KOPT-K1 (cell line): ENCODE data around the gene CPAMD8.

ENCODE experiments used
- H3K27ac ChIP-seq: fragments of 200-600 bp; sonication (generic); 2 replicates; pipeline ENCODE4 v1.5.1; 2016; ENCODE audit warnings: antibody characterized with exemption, mild to moderate bottlenecking, low read depth, low read length; ENCODE audit not compliant: poor library complexity, severe bottlenecking
- H3K36me3 ChIP-seq: fragments of 200-600 bp; sonication (generic); 2 replicates; pipeline ENCODE4 v1.5.1; 2017; ENCODE audit warnings: antibody characterized with exemption, mild to moderate bottlenecking, low read length, moderate library complexity; ENCODE audit not compliant: insufficient read depth
- H3K9me3 ChIP-seq: fragments of 200-600 bp; sonication (generic); 2 replicates; pipeline ENCODE4 v1.5.1; 2017; ENCODE audit warnings: antibody characterized with exemption, low read length, mild to moderate bottlenecking; ENCODE audit not compliant: insufficient read depth, poor library complexity, severe bottlenecking

The CPAMD8 gene

GRCh38 chr19:16934489-16934888 is 92.1 kb downstream of the CPAMD8 start:
- no peaks in the 10 kb centered on the region for H3K36me3 ChIP-seq
- H3K9me3 ChIP-seq: peaks cover 25% of the 10 kb centered on the region
- H3K27ac ChIP-seq: no peak overlapping the region

- Histone ChIP-seq H3K9me3 (peaks cover 39% of the 10 kb centered on the region), H3K36me3 (no peaks in the 10 kb centered on the region), H3K27ac (no peak overlapping the region)
These were observed 95.3 kb downstream of the CPAMD8 start for GRCh38 chr19:16931306-16931705.

GRCh38 chr19:16930753-16931152 is 95.9 kb downstream of the CPAMD8 start:
- Histone ChIP-seq H3K9me3 (peaks cover 39% of the 10 kb centered on the region), H3K27ac (no peak overlapping the region), H3K36me3 (no peaks in the 10 kb centered on the region)

- H3K36me3 ChIP-seq: no peaks in the 10 kb centered on the region
- H3K27ac ChIP-seq: no peak overlapping the region
- H3K9me3 ChIP-seq: peaks cover 32% of the 10 kb centered on the region
These were observed 97.7 kb downstream of the CPAMD8 start for GRCh38 chr19:16928916-16929315.

- Histone ChIP-seq H3K27ac (no peak overlapping the region), H3K9me3 (peaks cover 26% of the 10 kb centered on the region), H3K36me3 (no peaks in the 10 kb centered on the region)
These were observed 98.3 kb downstream of the CPAMD8 start for GRCh38 chr19:16928351-16928750.

- Histone ChIP-seq H3K27ac (no peak overlapping the region), H3K9me3 (peaks cover 24% of the 10 kb centered on the region), H3K36me3 (no peaks in the 10 kb centered on the region)
These were observed 98.7 kb downstream of the CPAMD8 start for GRCh38 chr19:16927883-16928282.

- Histone ChIP-seq H3K27ac (no peak overlapping the region), H3K36me3 (no peaks in the 10 kb centered on the region), H3K9me3 (peaks cover 21% of the 10 kb centered on the region)
These were observed 103.7 kb downstream of the CPAMD8 start for GRCh38 chr19:16922949-16923348.

GRCh38 chr19:16922592-16922934 is 104.0 kb downstream of the CPAMD8 start:
- Histone ChIP-seq H3K27ac (no peak overlapping the region), H3K9me3 (peaks cover 17% of the 10 kb centered on the region), H3K36me3 (no peaks in the 10 kb centered on the region)

- Histone ChIP-seq H3K9me3 (peaks cover 16% of the 10 kb centered on the region), H3K36me3 (no peaks in the 10 kb centered on the region), H3K27ac (no peak overlapping the region)
These were observed 104.6 kb downstream of the CPAMD8 start for GRCh38 chr19:16921766-16922591.

- Histone ChIP-seq H3K9me3 (peaks cover 16% of the 10 kb centered on the region), H3K27ac (no peak overlapping the region), H3K36me3 (no peaks in the 10 kb centered on the region)
These were observed 105.6 kb downstream of the CPAMD8 start for GRCh38 chr19:16920816-16921529.

GRCh38 chr19:16919496-16919895 is 107.1 kb downstream of the CPAMD8 start:
- Histone ChIP-seq H3K36me3 (no peaks in the 10 kb centered on the region), H3K9me3 (peaks cover 16% of the 10 kb centered on the region), H3K27ac (no peak overlapping the region)

GRCh38 chr19:16917401-16917800 is 109.2 kb downstream of the CPAMD8 start:
- peaks cover 33% of the 10 kb centered on the region for H3K9me3 ChIP-seq
- no peaks in the 10 kb centered on the region for H3K36me3 ChIP-seq
- H3K27ac ChIP-seq: no peak overlapping the region

GRCh38 chr19:16915734-16916133 is 110.9 kb downstream of the CPAMD8 start:
- Histone ChIP-seq H3K9me3 (peaks cover 37% of the 10 kb centered on the region), H3K27ac (no peak overlapping the region), H3K36me3 (no peaks in the 10 kb centered on the region)

GRCh38 chr19:16915135-16915534 is 111.5 kb downstream of the CPAMD8 start:
- Histone ChIP-seq H3K9me3 (peaks cover 37% of the 10 kb centered on the region), H3K36me3 (no peaks in the 10 kb centered on the region), H3K27ac (no peak overlapping the region)

- peaks cover 30% of the 10 kb centered on the region for H3K9me3 ChIP-seq
- no peaks in the 10 kb centered on the region for H3K36me3 ChIP-seq
These were observed 112.2 kb downstream of the CPAMD8 start for GRCh38 chr19:16914421-16914820.

GRCh38 chr19:16912780-16913179 is 113.8 kb downstream of the CPAMD8 start:
- Histone ChIP-seq H3K36me3 (no peaks in the 10 kb centered on the region), H3K27ac (no peak overlapping the region), H3K9me3 (peaks cover 30% of the 10 kb centered on the region)

More at GRCh38 chr19:16914421-16914820, 112.2 kb downstream of the CPAMD8 start:
- no peak overlapping the region for H3K27ac ChIP-seq
